NOMO-1 treated with DMSO at 0.1 percent for 48 hours (cell line): ENCODE measurements around the gene CACNA1E.
"Not testable (repeated sequence)": the region's sequence is repeated elsewhere in the genome, so short reads cannot be mapped to it uniquely, and the experiment has no call there.

ENCODE experiments used
- DNase-seq: peaks from one replicate; lab custom pipeline; 2025; ENCODE audit not compliant: unreplicated experiment; lab: John Stamatoyannopoulos, UW

Gene CACNA1E

DNA sequence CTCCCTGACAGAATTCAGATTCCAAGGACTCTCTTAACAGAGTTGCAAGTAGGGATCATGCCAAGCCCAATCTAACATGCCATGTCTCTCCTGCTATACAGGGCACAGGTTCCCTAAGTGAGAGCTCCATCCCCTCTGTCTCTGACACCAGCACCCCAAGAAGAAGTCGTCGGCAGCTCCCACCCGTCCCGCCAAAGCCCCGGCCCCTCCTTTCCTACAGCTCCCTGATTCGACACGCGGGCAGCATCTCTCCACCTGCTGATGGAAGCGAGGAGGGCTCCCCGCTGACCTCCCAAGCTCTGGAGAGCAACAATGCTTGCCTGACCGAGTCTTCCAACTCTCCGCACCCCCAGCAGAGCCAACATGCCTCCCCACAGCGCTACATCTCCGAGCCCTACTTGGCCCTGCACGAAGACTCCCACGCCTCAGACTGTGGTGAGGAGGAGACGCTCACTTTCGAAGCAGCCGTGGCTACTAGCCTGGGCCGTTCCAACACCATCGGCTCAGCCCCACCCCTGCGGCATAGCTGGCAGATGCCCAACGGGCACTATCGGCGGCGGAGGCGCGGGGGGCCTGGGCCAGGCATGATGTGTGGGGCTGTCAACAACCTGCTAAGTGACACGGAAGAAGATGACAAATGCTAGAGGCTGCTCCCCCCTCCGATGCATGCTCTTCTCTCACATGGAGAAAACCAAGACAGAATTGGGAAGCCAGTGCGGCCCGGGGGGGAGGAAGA is 315.0 kb downstream of the CACNA1E start:
- no peak for DNase-seq

DNA sequence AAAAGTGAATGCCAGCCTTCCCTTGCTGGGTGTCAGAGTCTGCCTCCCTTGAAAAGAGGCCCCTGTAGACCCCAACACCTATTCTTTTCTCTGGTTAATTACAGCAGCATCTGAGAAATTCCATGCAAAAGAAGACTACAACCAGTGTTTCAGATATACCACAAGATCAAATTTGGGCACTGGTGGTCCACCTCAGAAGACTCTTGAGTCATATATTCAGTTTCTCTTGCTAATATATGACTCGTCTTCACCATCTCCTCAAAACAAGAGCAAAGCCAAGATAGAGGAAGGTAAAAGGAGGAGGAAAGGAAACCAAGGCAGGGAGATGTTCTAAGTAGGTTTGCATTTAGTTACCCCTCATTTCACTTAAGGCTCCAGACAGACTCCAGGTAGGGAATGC is 318.3 kb downstream of the CACNA1E start:
- DNase-seq = no peak

DNA sequence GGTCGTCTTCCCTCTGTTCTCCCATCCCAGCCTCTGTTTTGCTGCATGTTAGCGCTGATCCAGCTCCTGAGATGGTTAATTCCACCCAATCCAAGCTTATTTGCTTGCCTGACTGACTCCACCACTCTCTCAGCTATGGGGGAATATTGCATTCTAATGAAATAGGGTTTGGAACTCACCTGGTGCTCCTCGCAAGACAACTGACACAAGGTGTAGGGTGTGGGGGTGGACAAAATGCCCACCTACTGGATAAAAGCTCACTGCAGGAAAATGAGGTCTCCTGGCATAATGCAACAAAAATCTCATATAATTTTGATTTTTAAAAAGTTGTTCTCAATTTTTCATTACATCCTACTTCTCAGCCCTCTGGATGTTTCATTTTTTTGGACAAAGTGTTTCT is 319.1 kb downstream of the CACNA1E start:
- no peak for DNase-seq

DNA sequence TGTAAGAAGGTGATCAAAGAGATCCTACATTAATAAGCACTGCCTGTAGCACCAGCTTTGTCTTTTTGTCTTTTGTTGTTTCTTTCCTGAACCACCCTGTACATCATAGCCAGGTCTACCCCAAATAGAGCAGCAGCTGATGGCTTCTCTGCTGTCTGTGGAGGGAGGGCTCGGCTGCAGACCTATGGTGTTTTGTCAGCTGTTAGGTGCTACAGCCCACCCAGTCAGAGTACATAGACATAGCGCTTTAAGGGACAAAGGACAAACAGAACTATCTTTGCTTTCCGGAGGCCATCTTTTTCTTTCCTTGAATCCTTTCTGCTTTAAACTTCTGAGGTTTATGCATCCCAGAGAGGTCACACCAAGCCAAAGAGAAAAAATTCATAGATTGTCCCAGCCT is 320.1 kb downstream of the CACNA1E start:
- DNase-seq = no peak

DNA sequence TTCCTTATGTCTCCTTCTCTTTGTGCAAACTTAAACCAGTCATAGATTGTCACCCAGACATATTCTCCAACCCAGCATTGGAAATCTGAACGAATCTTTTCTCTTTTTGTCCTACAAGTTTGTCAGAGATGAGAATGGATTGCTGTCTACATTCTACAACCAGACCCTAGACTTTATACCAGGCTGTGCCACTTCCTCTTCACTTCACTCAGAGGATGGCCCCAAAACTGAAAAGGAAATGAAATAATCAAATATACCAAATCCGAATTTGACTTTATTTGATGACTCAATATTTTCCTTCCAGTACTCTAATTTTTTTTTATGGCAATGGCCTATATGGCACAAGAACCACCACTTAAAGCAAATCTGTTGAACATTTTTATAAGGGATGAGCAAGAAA is 321.7 kb downstream of the CACNA1E start:
- peak; percentile 20 for DNase-seq

DNA sequence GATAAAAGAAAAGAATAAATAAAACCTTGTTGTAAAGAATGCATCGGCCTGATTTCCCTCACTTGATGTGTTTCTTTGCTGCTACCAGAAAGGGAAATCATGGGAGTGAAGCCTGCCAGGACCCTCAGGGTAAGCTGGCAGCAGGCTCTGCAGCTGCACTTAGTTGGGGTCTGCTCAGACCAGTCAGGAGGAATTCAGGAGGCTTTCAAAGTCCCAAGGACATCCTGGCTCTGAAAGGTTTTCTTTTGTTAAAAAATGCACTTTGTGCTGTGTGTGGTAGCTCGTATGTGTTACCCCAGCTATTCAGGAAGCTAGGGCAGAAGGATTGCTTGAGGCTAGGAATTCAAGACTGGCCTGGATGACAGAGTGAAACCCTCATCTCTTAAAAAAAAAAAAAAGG is 323.4 kb downstream of the CACNA1E start:
- DNase-seq = no peak

DNA sequence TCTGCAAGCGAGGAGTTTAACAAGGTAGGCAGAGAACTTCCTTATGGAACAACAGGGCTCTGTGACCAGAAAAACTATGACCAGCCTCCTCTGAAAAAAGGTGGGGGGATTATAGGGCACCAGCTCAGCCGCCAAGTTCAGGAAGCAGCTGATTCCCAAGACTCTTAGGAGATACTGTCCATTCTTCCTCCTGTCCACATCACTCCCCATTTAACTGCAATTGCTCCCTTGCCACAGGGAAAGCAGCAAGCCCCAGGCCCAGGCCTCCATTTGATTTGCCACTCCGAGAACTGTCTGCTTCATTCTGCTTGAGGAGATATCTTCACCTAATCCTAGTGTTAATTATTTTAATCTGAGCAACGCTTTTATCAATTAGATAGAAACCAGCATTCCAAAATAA is 323.9 kb downstream of the CACNA1E start:
- no peak for DNase-seq

DNA sequence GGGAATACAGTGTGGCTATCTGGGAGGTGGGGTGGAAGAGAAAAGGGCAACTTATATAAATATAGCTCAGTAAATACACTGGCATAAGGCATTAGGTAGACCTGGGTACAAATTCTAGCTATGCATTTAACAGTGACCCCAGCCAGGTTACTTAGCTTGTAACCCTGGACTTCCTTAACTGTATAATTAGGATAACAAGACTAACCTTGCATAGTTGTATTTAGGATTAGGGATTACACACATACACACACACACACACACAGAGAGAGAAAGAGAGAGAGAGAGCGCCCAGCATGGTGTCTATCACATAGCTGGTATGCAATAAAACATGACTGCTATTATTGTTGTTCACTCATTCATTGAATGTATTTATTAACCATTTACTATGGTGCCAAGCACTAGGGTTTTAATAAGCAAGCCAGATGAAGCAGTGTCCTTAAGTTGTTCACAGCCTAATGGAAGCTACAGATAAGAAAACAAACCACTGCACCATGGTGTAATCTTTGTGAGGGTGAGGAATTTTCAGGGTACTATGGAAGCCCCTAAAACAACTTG is 326.8 kb downstream of the CACNA1E start:
- no peak for DNase-seq

DNA sequence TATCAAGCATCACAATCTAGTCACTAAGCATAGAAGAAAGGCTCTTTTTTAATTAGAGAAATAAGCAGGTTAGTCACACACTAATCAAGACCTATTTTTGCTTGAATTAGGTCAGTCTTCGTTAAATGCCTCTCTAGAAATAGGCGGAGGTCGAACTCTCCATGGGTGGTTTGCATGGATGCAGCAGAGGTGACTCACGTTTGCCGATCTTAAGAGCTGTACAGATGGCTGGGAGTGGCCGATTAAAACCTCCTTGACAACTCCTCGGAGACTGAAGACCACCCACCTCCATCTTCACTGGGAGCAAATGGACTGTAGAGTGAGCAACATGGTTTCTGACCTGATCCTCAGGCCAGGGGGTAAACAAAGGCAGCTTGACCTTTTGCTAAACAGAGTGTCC is 328.9 kb downstream of the CACNA1E start:
- DNase-seq = no peak

DNA sequence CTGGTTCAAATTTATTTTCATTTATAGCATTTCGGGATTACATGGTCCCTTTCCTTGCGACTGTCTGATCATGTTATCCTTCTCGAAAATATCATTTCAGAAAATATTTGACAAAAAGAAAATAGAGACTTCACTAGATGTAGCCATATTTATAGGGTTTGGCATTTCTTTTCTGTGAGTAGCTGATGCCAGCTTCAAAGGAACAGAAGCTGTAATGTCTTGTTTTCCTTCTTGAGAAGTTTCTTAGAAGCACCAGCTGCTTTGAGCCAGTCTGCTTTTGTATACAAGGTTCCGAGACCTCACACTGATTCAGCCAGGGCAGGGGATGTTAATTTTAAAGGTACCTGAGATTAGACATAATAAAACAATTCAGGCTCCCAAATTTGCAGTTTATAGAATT is 329.9 kb downstream of the CACNA1E start:
- DNase-seq = no peak

DNA sequence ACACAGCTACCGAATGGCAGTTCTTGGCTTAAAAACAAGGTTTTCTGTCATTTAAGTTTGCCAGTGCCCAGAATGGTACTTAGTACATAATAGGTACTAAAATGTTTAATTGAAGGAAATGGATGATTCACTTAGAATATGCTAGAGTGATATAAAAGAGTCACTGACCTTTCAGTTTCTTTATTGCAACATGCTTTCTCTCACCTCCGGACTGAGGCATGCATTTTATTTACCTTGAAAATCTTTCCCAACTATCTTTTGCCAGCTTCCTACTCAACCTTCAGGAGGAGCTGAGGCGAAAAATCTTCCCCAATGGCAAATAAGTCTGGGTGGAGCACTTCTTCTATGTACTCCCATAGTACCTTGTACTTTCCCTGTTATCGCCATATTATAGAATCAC is 333.3 kb downstream of the CACNA1E start:
- no peak for DNase-seq

DNA sequence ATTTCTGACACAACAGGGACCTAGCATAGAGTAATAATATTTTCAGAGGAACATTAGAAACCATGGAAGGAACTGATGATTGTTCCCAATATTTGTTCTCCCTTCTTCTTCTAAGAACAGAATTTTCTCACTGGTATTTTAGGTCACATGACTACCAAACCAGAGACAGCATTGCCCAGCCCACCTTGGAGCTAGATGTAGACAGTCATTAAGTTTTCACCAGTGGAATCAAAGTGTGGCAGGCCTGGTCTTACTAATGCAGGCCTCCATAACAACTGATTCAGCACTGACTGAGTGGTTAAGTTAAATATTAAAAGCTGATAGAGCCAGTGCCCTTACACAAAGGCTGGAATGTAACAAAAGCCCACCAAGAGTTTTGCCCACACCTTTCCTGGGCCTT is 333.8 kb downstream of the CACNA1E start:
- no peak for DNase-seq

DNA sequence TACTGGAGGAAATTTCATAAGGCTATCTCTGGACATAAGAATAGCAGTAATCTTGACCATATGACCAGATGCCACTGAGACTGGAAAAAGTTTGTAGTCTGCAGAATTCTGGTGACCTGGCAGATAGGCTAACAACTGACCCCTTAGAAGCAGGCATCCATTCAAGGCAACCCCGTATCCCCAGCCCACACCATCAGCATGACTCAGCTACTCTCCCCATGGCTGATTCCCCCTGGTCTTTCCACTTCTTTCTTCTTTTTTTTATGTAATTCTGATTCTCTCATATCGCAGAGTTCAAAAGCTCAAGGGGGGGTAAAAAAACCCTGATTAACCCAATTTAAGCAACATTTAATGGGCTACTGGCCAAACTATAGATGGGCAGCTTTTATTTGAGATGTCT is 335.1 kb downstream of the CACNA1E start:
- no peak for DNase-seq

DNA sequence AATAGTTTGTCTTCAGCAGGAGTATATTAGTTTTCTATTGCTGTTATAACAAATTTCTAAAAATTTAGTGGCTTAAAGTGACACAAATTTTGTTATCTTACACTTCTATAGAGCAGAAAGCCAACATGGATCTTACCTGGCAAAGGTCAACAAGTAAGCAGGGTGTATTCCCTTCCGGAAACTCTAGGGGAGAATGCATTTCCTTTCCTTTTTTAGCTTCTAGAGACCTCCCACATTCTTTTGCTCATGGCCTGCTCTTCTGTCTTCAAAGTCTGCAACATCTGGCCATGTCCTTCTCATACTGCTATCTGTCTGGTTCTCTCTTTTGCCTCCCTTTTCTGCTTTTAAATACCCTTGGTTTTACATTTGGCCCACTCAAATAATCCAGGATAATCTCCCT is 335.6 kb downstream of the CACNA1E start:
- DNase-seq = no peak

DNA sequence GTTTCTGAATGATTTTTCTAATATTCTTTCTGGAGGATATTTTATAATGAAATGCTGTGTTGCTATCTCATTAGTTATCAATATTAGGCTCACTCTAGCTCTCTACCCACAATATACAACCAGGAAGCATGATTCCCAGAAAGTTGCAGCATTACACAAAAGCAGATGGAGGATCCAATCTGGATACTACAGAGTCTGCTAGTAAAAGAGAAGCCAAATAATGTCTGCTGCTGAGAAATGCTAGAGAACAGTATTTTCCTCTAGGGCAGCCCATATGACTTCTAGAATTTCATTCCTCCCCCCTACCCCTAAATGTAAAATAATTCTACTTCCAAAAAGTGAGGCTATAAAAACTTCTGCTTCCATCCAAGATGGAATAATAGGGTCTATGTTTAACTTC is 338.4 kb downstream of the CACNA1E start:
- no peak for DNase-seq

DNA sequence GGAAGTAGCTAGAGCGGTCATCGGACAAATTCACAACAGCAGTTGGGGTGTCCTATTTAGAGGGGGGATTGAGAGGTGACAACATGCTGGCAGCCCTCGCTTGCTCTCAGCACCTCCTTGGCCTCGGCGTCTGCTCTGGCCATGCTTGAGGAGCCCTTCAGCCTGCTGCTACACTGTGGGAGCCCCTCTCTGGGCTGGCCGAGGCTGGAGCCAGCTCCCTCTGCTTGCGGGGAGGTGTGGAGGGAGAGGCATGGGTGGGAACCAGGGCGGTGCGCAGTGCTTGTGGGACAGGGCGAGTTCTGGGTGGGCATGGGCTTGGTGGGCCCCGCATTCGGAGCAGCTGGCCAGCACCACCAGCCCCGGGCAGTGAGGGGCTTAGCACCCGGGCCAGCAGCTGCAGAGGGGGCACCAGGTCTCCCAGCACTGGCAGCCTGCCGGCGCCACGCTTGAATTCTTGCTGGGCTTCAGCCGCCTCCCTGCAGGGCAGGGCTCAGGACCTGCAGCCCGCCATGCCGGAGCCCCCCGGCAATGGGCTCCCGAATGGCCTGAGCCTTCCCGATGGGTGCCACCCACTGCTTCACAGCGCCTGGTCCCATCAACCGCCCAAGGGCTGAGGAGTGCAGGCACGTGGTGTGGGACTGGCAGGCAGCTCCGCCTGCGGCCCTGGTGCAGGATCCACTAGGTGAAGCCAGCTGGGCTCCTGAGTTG is 349.0 kb downstream of the CACNA1E start:
- DNase-seq = not testable (repeated sequence)

DNA sequence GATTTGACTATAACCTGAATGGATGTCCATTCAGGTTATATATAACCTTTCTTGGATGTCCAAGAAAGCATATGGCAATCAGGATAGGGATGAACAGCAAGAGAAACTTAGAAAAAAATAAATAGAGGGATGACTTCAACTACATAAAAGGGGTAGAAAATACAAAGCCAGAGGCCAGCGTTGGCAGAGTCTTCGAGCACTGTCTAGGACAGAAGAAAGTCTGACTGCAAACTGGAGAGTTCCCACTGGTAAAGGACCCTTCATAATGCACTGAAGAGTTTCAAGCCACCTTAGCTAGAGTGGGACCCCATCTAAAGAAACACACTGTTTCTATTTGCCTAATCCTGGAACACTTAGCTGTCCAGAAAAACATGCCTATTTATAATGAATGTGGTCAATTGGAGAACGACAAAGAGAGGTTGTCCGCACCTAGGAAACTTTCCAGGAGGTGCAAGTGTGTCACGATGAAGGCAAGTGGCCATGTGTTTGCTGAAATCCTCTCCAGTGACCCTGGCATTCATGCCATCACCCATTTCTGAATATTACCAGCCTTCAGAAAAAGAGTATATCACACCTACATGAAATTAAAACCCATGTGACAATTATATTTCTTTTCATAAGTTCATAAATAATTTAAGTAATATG is 362.8 kb downstream of the CACNA1E start:
- DNase-seq = no peak

DNA sequence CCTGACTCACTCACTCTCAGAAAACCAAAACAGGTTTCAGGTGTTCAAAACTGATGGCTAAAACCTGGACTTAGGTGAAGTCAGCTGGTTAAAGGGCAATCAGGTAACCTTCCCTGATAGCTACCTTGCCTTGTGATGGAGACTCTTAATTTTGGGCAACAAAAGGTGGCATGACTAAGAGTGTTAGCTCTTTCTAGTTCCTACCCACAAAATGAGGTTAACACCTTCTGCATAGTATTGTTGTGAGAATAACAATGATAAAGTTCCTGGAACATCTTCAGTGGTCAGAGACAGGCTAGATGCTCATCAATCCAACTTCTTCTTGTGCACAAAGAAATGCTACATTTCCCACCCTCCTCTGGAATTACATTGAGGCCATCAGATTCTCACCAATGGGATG is 363.4 kb downstream of the CACNA1E start:
- DNase-seq = no peak

DNA sequence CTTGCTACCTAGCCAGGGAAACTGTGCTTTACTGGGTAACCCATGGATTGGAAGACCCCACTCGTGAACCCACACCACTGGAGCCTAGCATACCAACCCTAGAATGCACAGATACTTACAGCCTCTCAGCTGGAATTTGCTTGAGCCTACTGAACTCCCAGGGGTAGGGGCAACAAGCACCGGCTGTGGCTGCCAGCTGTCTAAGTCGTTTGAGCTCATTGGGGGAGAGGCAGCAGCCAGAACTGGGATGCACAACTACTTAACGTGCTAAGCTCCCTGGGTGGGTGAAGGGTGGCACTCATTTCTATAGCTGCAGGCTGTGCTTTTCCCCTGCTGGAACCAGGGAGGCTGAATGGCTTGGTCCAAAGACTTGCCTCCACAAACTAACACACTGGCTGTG is 365.8 kb downstream of the CACNA1E start:
- no peak for DNase-seq

DNA sequence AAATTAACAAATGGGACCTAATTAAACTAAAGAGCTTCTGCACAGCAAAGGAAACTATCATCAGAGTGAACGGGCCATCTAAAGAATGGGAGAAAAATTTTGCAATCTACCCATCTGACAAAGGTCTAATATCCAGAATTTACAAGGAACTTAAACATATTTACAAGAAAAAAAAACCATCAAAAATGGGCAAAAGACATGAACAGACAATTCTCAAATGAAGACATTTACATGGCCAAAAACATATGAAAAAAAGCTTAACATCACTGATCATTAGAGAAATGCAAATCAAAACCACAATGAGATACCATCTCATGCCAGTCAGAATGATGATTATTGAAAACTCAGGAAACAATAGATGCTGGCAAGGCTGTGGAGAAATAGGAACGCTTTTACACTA is 370.9 kb downstream of the CACNA1E start:
- not testable (repeated sequence) for DNase-seq

DNA sequence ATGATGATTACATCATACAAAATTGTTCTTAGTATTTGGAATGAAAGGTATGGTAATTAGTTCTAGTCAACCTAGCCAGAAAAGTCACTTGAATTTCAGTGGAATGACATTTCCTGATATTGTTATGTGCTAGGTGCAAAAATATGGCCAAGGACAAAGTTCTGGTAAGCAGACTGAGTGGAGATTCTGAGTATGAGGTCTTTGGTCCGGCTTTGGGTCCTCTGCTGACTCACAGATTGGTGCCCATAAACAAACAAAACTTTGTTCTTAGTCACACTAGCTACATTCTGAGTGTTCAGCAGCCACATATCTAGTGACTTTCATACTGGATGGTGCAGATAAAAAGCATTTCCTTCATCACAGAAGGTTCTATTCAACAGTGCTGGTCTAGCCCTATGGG is 372.1 kb downstream of the CACNA1E start:
- DNase-seq = no peak
